Activated naive CD8-positive, alpha-beta T cell treated with anti-CD3 and anti-CD28 coated beads for 36 hours (primary cell): ENCODE results near the gene TBC1D4. TPM values are rescaled to one million over a fixed set of nuclear protein-coding genes. Genes with fewer than 3 reads are reported as not detected.
A peak's percentile ranks its signal among the peaks of the same experiment; 100 is the strongest.

Source experiments
- DNase-seq: peaks from one replicate; pipeline ENCODE4 v3.0.0; 2021
- H3K27ac Mint-ChIP-seq: one replicate; pipeline ENCODE4 v1.8.0; 2022; ENCODE audit warnings: mild to moderate bottlenecking, moderate library complexity, mixed read lengths
- H3K27me3 Mint-ChIP-seq: one replicate; pipeline ENCODE4 v1.8.0; 2022; ENCODE audit warnings: mild to moderate bottlenecking, mixed read lengths
- H3K36me3 Mint-ChIP-seq: one replicate; pipeline ENCODE4 v1.8.0; 2021; ENCODE audit warnings: mild to moderate bottlenecking, mixed read lengths
- H3K4me1 Mint-ChIP-seq: one replicate; pipeline ENCODE4 v1.8.0; 2021; ENCODE audit warnings: mixed read lengths
- H3K4me3 Mint-ChIP-seq: one replicate; pipeline ENCODE4 v1.8.0; 2022; ENCODE audit warnings: mild to moderate bottlenecking, moderate library complexity, mixed read lengths
- H3K9me3 Mint-ChIP-seq: one replicate; pipeline ENCODE4 v1.8.0; 2022; ENCODE audit warnings: mixed read lengths
- total RNA-seq, 2 experiments: library from RNA; stranded (reverse); gene quantifications; one replicate each; pipeline ENCODE4 v1.2.3, GENCODE V29; 2021

TBC1D4 gene
- total RNA-seq, 2 experiments from 2014 or later, result 41.7 to 46.1 TPM

DNA sequence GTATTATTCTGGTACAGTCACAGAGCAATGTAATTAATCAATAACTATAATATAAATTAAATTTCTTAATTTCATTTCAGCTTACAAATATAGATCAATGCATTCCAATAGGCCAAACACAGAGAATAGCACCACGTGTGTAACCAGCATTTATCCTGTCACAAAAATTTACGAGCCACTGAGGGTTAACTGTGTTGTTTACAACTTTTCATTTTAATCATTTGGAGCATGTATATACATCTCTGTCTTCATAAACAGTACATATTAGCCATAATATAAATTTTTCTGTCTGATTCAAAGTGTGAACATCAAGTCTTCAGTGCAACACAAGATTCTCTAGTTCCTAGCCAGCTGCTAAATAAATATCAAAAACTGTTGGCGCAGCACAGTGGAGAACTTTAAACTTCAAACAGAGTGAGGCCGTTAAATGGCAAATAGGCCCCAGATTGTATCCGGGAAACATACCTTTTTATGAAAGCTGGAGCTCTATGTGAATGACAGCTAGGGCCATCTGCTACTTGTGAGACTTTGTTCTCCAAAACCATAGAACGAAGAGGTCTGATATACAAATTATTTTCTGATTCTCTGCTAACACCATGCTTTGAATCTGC is 105.1 kb downstream of the TBC1D4 start:
- Mint-ChIP-seq H3K4me3 (no peak overlapping the region), H3K27ac (no peak overlapping the region), H3K4me1 (peaks cover 3% of the 10 kb centered on the region), H3K36me3 (no peaks in the 10 kb centered on the region), H3K27me3 (no peaks in the 10 kb centered on the region), H3K9me3 (no peaks in the 10 kb centered on the region)
- no peak for DNase-seq

DNA sequence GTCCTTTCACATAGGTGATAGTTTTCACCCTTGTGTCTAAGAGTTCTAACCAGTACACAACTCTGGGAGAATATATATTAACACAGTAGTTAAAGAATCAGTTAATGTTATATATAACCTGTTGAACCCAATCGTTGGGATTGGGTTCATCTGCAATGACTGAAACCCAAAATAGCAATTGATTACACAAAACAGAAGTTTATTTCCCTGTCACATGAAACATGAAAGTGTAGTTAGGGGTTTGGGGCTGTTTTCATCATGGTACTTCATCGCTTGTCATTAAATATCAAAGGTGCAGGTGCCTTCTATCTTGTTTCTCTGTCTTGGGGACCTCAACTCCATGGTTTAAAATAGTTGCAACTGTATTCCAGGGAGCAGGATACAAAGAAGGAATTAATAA is 106.6 kb downstream of the TBC1D4 start:
- Mint-ChIP-seq H3K9me3 (no peaks in the 10 kb centered on the region), H3K27ac (no peak overlapping the region), H3K36me3 (no peaks in the 10 kb centered on the region), H3K4me3 (no peak overlapping the region), H3K4me1 (peaks cover 3% of the 10 kb centered on the region), H3K27me3 (no peaks in the 10 kb centered on the region)
- DNase-seq, result no peak

DNA sequence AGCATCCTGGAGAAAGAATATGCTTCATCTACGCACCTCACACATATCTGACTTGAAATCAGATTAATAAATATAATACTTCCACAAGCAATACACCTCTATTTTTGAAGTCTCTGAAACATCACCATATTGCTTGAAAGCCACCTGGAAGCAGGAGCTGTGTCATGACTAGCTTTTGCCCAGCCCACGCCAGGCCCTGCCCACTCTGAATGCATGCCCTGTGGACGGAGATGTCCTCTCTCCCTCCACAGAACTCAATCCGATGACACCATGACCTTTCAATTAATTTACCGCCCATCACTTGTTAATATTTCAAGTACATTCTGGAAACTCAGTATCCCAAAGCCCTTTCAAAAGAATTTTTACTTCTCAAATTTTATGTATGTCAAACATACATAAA is 108.0 kb downstream of the TBC1D4 start:
- Mint-ChIP-seq H3K4me3 (no peak overlapping the region), H3K36me3 (no peaks in the 10 kb centered on the region), H3K27me3 (peaks cover under 1% of the 10 kb centered on the region), H3K27ac (no peak overlapping the region), H3K4me1 (peaks cover 3% of the 10 kb centered on the region), H3K9me3 (no peaks in the 10 kb centered on the region)
- DNase-seq, result no peak

DNA sequence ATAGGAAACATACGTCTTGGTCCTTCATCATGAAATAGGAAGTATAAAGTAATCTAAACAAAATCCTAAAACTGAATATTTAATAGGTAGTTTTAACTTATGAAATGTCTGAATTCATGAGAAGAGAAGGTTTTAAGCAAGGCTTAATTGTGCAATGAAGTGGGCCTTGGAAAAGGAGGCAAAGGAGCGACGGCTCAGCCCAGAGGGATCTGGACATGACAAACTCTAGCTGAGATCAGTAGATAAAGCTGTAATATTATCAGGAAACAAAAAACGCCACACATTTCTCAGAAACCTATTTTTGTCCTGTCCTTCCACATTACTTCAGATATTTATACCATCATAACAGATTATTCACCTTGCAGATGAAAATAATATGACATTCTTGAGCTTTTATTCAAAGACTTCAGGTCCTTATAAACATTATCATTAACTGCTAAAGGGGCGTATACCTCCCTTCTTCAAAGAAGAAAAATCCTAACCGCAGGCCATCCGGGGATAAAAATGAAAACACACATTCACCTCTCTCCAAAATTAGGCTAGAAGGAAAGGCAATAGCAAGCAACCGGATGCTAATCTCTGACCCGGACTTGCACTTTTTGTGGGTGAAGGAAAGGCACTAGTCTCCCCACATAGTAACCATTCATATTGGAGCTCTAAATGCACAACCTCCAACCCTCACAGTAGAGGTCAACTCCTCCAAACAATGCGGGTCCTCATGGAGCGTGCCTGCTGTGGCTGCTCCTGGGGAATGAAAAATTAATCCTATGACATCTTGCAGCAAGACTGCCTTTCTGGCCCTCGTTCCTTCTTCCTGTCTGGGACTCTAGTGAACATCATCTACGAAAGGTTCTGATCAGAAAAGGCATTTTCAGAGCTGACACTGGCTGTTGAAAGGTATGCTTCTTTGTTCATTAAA is 108.8 kb downstream of the TBC1D4 start:
- H3K4me3 Mint-ChIP-seq, result no peak overlapping the region
- H3K4me1 Mint-ChIP-seq, result peaks cover under 1% of the 10 kb centered on the region
- H3K27ac Mint-ChIP-seq, result no peak overlapping the region
- H3K9me3 Mint-ChIP-seq, result no peaks in the 10 kb centered on the region
- peaks cover 6% of the 10 kb centered on the region for H3K27me3 Mint-ChIP-seq
- no peaks in the 10 kb centered on the region for H3K36me3 Mint-ChIP-seq
- DNase-seq, result no peak

DNA sequence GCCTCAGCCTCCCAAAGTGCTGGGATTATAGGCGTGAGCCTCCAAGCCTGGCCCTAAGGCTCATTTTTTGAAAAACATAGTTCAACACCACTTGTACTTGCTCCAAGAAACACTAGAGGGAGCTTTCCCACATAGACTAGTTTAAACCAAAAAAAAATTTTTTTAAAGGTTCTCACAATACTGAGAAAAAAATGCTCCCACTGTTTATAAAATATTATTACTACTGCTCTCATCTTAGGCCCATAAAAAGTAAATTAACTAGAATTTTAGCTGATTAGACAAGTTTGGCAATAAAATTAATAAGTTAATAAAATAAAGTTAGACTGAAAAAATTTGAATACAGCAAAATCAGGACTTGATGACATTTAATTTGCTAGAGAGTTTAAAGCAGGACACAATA is 109.5 kb downstream of the TBC1D4 start:
- Mint-ChIP-seq H3K36me3 (no peaks in the 10 kb centered on the region), H3K4me3 (no peak overlapping the region), H3K27ac (no peak overlapping the region), H3K27me3 (peaks cover 6% of the 10 kb centered on the region), H3K4me1 (peaks cover 2% of the 10 kb centered on the region), H3K9me3 (no peaks in the 10 kb centered on the region)
- no peak for DNase-seq

DNA sequence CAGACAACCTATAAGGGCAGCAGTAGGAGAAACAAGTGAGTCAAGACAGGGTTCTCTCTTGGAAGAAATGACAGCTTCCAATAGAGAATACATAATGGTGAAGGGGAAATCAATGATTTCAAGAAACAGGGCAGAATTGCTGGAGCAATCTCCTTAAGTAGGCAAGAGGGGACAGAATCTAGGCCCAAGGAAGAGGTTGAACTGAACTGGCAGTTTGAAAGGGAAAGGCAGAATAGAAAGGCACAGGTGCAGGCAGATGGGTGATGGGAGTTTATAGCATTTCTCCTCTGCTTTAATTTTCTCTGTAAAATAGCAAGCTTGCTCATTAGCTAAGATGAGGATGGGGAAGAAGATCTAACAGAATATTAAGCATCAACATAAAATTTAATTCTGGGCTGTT is 110.8 kb downstream of the TBC1D4 start:
- no peak for DNase-seq
- no peak overlapping the region for H3K27ac Mint-ChIP-seq
- no peaks in the 10 kb centered on the region for H3K9me3 Mint-ChIP-seq
- H3K4me1 Mint-ChIP-seq, result peaks cover 9% of the 10 kb centered on the region
- H3K36me3 Mint-ChIP-seq, result no peaks in the 10 kb centered on the region
- H3K27me3 Mint-ChIP-seq, result peaks cover 6% of the 10 kb centered on the region
- no peak overlapping the region for H3K4me3 Mint-ChIP-seq

DNA sequence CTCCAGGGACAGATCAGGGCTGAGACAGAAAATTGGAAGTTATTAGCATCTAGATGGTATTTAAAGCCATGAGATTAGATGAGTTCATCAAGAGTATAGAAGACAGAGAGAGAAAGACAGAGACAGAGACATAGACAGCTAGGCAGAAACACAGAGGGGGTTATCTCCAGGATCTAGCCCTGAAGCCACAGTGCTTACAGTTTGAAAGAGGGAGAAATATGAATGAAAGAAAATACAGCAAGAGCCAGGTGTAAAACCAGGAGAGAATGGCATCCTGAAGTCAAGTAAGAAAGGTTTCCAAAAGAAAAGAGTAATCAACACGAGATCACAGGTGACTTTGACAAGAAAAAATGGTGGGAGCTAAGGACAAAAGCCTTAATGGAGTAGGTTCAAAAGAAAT is 111.2 kb downstream of the TBC1D4 start:
- no peak for DNase-seq
- H3K9me3 Mint-ChIP-seq, result no peaks in the 10 kb centered on the region
- no peak overlapping the region for H3K4me3 Mint-ChIP-seq
- no peak overlapping the region for H3K27ac Mint-ChIP-seq
- H3K36me3 Mint-ChIP-seq, result no peaks in the 10 kb centered on the region
- peaks cover 13% of the 10 kb centered on the region for H3K4me1 Mint-ChIP-seq
- peaks cover 6% of the 10 kb centered on the region for H3K27me3 Mint-ChIP-seq

DNA sequence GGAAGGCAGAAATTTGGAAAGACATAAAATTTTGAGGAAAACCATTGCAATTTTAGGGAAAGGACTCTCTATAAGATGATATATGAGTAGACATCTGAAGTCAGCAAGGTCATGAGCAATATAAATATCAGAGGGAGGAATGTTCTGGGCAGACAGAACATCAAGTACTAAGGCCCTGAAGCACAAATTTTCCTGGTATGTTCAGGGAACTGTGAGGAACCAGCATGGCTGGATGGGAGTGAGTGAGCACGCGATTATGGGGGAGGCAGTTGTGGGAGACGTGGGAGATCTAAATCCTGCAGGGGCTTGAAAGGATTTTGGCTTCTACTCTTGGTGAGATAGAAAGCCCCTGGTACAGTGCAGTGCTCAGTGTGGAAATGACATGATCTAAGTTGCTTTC is 112.0 kb downstream of the TBC1D4 start:
- peaks cover 18% of the 10 kb centered on the region for H3K4me1 Mint-ChIP-seq
- peaks cover 6% of the 10 kb centered on the region for H3K27me3 Mint-ChIP-seq
- DNase-seq, result no peak
- H3K9me3 Mint-ChIP-seq, result no peaks in the 10 kb centered on the region
- H3K36me3 Mint-ChIP-seq, result no peaks in the 10 kb centered on the region
- no peak overlapping the region for H3K4me3 Mint-ChIP-seq
- H3K27ac Mint-ChIP-seq, result no peak overlapping the region

DNA sequence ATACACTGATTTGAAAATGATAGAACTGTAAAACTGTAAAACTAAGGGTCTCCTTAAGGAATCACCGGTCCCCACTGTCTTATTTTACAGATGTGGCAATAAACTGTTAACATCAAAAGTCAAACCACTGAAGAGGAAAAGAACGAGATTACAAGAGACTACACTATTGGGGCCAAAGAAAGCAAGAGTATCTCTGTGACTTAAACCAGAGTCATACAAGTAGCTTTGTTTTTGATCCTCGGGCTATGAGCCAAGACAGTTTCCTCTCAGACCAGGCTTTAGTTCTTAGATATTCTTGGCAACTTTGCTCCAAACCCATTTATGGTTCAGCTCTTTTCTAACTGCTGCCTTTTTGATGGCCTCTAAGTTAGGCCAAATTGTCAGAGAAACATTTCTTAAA is 113.8 kb downstream of the TBC1D4 start:
- Mint-ChIP-seq H3K27me3 (peaks cover 6% of the 10 kb centered on the region), H3K9me3 (no peaks in the 10 kb centered on the region), H3K27ac (no peak overlapping the region)

DNA sequence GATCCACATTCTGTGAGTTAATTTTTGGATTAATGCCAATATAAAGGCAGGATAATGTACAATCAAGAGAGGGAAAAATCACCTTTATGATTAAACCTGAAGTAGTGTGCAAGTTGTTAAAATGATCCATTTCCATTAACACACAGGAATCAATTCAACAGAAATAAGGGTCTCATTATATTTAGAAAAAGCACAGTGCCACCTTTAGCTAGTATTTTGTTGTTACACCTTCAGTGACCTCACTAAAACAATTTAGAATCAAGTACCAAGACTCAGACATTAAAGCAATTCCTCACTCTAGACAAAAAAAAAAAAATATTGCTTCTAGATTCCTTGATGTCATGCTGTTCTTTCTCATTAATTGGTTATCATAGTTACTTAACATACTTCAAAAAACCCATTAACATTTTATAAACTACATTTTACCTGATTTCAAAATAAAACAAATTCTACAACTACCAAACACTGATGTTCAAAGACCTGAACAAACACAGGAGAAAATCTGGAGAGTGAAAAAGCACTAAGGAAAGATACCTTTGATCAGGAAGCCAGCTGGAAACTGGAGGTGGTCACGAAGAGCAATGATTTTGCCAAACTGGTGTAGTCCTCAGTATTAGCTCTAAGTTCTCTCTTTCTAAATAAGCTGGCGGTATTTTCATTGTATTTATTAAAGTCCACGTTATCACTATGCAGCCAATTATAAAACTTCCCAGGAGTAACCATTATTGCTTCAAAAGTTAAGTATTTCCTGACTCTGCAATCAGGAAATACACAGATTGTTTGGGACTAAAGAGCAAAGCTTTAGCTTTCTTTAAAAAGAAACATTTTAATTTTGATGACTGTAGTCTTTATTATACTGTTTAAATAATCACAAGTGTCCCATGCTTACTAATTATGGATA is 115.3 kb downstream of the TBC1D4 start:
- no peaks in the 10 kb centered on the region for H3K9me3 Mint-ChIP-seq
- peak overlapping the region; percentile 16 for H3K4me3 Mint-ChIP-seq
- H3K4me1 Mint-ChIP-seq, result peaks cover 33% of the 10 kb centered on the region
- H3K27ac Mint-ChIP-seq, result peak overlapping the region; percentile 79
- no peak for DNase-seq
- peaks cover 6% of the 10 kb centered on the region for H3K27me3 Mint-ChIP-seq
- H3K36me3 Mint-ChIP-seq, result no peaks in the 10 kb centered on the region

More for the DNA sequence above, 113.8 kb downstream of the TBC1D4 start:
- H3K4me1 Mint-ChIP-seq, result peaks cover 26% of the 10 kb centered on the region
- no peak for DNase-seq
- H3K36me3 Mint-ChIP-seq, result no peaks in the 10 kb centered on the region
- H3K4me3 Mint-ChIP-seq, result no peak overlapping the region

DNA sequence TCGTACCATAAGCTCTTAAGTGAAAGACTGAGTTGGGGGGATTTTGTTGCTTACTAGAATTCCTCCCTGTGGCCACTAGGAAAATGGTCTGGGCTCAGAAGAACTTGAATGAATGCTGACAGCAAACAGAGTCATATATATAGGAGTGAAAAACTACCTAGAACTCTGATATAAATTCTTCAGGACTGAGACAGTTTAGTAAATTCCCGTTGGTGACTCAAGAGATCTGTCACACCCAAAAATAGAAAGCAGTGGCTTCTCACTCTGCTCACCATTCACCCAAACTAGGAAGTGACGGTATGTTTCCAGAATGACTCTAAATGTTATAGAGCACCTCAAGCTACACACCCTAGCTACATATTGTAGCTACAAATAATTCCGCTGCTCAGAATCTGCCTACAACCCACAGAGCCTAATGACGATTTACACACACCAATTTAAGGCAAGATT is 116.2 kb downstream of the TBC1D4 start:
- H3K4me1 Mint-ChIP-seq, result peaks cover 33% of the 10 kb centered on the region
- H3K36me3 Mint-ChIP-seq, result no peaks in the 10 kb centered on the region
- DNase-seq, result no peak
- peak overlapping the region; percentile 79 for H3K27ac Mint-ChIP-seq
- H3K27me3 Mint-ChIP-seq, result peaks cover 6% of the 10 kb centered on the region
- H3K9me3 Mint-ChIP-seq, result no peaks in the 10 kb centered on the region
- H3K4me3 Mint-ChIP-seq, result peak overlapping the region; percentile 26

DNA sequence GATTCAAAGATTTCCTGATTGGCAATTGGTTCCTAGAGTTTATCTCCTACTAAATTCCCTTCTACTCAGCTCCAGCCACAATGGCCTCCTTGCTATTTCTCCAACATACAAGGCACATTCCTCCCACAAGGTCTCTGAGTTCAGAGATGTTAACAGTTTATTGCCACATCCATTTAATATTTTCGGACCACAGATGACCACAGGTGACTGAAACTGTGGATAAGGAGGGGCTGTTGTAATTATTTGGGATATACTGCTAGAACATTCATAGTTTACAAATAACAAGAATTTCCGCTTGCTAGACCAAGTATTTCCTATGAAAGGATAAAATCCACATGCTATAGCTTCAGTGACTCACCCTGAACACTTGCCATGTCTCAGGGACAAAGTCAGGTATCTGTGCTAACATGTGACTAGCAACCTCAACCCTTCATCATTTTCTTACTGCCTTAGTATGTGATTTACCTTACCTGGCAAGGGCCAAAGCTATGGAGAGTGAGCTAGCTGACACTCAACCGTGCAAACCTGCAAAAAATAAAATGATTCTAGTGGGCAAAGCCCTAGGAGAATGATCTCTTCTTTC is 117.7 kb downstream of the TBC1D4 start:
- H3K27me3 Mint-ChIP-seq, result peaks cover 6% of the 10 kb centered on the region
- no peaks in the 10 kb centered on the region for H3K36me3 Mint-ChIP-seq
- no peak overlapping the region for H3K27ac Mint-ChIP-seq
- no peak for DNase-seq
- H3K9me3 Mint-ChIP-seq, result no peaks in the 10 kb centered on the region
- peaks cover 33% of the 10 kb centered on the region for H3K4me1 Mint-ChIP-seq
- no peak overlapping the region for H3K4me3 Mint-ChIP-seq

DNA sequence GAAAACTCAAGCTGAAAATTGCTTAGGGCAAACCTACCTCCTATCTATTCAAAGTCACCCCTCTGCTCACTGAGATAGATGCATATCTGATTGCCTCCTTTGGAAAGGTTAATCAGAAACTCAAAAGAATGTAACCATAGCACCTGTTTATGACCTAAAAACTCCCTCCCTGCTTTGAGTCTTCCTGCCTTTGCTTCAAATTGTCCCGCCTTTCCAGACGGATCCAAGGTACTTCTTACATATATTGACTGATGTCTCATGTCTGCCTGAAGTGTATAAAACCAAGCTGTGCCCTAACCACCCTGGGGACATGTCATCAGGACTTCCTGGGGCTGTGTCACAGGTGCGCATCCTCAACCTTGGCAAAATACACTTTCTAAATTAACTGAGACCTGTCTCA is 118.6 kb downstream of the TBC1D4 start:
- Mint-ChIP-seq H3K4me3 (no peak overlapping the region), H3K9me3 (no peaks in the 10 kb centered on the region), H3K27ac (no peak overlapping the region), H3K36me3 (no peaks in the 10 kb centered on the region), H3K27me3 (no peaks in the 10 kb centered on the region), H3K4me1 (peaks cover 33% of the 10 kb centered on the region)
- DNase-seq, result no peak

DNA sequence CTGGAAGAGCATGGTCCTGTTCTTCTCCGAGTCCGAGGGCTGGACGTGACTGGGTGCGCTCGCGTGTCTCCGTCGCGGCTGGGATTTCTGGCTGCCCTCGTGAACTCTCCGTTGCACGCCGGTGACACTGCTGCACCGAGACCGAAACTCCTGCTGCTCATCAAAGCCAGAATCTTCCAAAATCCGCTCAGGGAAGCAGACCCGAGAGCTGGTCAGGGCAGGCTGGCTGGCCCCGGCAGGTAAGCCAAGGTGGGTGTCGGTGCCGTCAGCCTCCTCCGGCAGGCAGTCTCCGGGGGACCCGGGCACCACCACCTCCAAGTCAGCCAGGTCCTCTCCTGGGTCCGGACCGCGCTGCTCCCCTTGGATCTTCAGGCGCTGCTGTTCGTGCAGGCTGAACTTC is 119.9 kb downstream of the TBC1D4 start:
- H3K27me3 Mint-ChIP-seq, result no peaks in the 10 kb centered on the region
- no peaks in the 10 kb centered on the region for H3K36me3 Mint-ChIP-seq
- peaks cover 38% of the 10 kb centered on the region for H3K4me1 Mint-ChIP-seq
- no peaks in the 10 kb centered on the region for H3K9me3 Mint-ChIP-seq
- no peak overlapping the region for H3K4me3 Mint-ChIP-seq
- H3K27ac Mint-ChIP-seq, result no peak overlapping the region
- no peak for DNase-seq

DNA sequence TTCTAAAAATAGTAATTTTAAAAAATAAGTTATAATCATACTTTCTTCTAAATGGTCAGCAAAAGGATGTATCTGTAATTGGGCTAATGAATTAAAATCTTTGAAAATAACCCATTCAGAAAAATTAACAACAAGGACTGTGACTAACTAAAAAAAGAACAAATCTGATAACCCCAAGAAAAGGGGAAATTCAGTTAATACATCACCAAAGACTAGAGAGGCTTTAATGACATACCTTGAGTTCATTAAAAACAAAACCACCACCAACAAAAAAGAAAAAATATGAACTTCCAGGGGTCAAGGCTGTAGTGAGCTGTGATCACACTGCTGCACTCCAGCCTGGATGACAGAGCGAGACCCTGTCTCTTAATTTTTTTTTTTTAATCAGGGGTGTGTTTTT is 121.8 kb downstream of the TBC1D4 start:
- Mint-ChIP-seq H3K4me1 (peaks cover 23% of the 10 kb centered on the region), H3K27ac (no peak overlapping the region), H3K4me3 (no peak overlapping the region), H3K27me3 (no peaks in the 10 kb centered on the region), H3K9me3 (no peaks in the 10 kb centered on the region), H3K36me3 (no peaks in the 10 kb centered on the region)
- DNase-seq, result no peak
